Measurements from ENCODE around the gene ZCWPW2.

Gene ZCWPW2

DNA sequence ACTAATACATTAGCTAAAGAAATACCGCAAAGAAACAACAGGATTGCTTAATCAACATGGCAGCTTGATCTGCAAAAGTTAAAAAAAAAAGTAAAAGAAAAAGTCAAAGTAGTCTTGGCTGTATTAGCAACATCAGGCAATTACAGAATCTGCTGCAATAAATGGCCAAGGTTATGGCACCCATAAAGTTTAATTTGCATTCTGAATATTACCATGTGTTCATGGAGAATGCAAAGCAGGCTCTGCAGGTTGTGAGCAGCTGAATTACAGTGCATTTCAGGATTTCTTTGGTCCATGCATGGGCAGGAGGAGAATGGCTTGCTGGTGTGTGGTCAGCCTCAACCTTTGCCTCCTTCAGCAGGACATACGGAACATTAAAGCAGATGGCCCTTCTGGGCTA is 199.2 kb downstream of the ZCWPW2 start:
- no peak for DNase-seq (ENCODE audit: low read depth)
- H3K4me3 ChIP-seq (ENCODE audit: low read depth, low read length): no peak overlapping the region

DNA sequence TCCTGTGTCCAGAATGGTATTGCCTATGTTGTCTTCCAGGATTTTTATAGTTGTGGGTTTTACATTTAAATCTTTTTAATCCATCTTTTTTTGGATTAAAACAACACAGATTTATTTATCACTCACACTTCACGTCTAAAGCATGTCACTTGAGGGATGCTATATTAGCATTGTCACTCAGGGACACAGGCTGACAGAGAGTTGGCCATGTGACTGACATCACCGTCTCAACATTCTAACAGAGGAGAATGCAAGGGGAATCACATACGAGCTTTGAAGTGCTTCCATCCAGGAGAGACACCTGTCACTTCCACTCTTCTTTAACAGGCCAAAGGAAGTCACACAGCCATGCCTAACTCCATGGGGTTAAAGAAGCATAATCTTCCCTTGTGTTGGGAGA is 204.7 kb downstream of the ZCWPW2 start:
- H3K4me3 ChIP-seq (ENCODE audit: low read depth, low read length): no peak overlapping the region
- DNase-seq (ENCODE audit: low read depth): no peak

DNA sequence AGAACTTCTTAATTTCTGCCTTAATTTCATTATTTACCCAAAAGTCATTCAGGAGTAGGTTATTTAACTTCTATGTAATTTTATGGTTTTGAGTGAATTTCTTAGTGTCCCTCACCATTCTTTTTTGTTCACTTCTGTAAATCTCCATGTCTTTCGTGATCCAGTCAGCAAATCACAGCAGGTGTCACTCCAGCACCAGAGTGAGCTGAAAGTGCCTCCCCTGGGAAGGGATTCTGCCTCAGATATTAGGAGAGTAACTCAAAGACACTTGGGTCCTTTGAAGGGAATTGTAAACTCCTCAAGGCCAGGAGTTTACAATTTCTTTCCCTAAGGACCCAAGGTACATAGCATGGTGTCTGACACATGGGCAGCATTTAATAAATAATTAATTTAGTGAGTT is 207.7 kb downstream of the ZCWPW2 start:
- DNase-seq (ENCODE audit: low read depth): no peak
- no peak overlapping the region for H3K4me3 ChIP-seq (ENCODE audit: low read depth, low read length)

DNA sequence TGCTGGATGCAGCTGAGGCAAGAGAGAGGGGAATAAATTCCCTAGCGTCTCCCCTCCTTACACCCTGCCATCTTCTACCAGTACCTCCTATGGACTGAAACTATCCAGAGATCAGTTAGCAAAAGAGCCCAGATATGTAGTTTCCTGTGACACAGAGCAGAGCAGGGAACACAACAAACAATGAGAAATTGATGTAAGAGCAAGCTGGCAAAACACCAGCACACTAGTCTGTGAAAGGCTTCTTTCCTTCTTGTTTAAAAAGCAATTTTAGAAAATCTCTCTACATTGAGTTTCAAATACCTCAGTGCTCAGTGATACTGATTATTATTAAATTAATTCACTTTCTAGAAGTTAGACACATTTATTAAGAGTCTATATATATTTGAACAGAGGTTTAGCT is 215.7 kb downstream of the ZCWPW2 start:
- H3K4me3 ChIP-seq (ENCODE audit: low read depth, low read length): no peak overlapping the region
- DNase-seq (ENCODE audit: low read depth): no peak

DNA sequence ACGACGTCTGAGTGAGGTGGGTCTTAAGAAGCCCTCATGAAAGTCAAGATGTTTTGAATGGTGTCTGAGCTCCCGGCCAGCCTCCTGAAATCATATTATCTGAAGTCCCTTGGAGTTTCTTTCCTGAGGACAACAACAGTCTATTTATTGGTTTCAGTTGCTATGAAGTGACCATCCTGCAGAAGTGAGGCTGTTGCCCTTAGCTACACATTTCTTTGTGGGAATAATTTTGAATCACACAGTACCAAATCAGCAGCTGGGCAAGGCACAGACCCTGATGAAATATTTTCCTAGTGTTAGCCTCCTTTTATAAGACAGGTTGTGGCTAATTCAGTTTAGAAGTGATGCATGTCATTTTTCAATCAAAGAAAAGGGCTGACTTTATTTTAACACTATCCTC is 220.8 kb downstream of the ZCWPW2 start:
- H3K4me3 ChIP-seq (ENCODE audit: low read depth, low read length): no peak overlapping the region
- no peak for DNase-seq (ENCODE audit: low read depth)

DNA sequence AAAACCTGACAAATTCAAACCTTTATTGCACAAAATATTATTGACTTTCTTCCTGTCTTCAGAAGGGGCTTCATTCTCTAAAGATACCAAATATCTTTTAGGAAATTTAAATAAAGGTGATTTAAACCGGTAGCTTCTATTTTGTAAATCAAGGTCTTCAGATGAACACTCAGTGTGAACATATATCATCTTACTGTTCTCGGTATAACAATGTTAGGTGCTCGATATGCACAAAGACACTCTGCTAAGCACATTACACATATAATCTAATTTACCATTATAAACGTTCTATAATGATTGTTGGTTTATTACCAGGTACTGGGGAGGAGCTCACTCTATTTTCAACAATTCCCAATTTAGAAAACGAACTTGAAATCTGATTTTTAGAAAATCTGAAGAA is 225.5 kb downstream of the ZCWPW2 start:
- no peak for DNase-seq (ENCODE audit: low read depth)
- no peak overlapping the region for H3K4me3 ChIP-seq (ENCODE audit: low read depth, low read length)

DNA sequence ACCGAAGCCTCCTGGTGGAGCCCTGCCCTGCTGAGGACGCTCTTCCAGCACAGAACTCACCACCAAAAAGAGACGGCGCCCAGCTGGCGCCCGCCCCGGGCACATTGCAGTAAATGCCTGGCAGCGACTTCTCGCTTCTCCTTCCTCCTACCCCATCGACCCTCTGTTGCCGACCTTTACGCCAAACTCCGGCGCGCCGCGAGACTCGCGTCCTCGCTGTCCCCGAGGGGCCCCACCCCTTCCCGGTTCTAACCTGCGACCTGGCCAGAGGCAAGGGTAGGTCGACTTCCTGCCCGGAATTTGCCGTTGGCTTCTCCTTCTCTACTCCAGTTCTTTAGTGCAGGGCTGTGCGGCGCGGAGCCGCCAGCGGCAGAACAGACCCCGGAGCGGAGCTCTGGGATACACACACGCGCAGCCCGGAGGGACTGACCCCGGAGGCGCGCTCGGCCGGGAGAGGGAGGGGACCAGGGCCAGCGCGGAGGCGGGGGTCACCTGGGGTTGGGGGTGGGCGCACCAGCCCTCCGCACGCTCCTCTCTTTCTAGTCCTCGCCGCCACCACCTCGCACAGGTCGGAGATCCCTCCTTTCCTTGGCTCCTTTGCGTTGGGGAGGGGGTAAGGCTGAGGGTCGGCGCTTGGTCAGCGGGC is 226.7 kb downstream of the ZCWPW2 start:
- peak overlapping the region; percentile 48 for H3K4me3 ChIP-seq (ENCODE audit: low read depth, low read length)
- no peak for DNase-seq (ENCODE audit: low read depth)

Data from skeletal muscle cell (primary cell).